Type B pancreatic cell (in vitro differentiated cells): ENCODE data around the gene SERPINB5. TPM values are rescaled to one million over a fixed set of nuclear protein-coding genes. Genes with fewer than 3 reads are reported as not detected.

Source experiments
- DNase-seq: peaks from one replicate; pipeline ENCODE4 v3.0.0; 2021; ENCODE audit warnings: mixed read lengths; ENCODE audit not compliant: unreplicated experiment; ENCODE audit errors: extremely low spot score
- H3K27ac Mint-ChIP-seq: 2 replicates; pipeline ENCODE4 v1.8.0; 2021; ENCODE audit warnings: mild to moderate bottlenecking, mixed read lengths
- H3K27me3 Mint-ChIP-seq: 2 replicates; pipeline ENCODE4 v1.8.0; 2021; ENCODE audit warnings: mixed read lengths
- H3K36me3 Mint-ChIP-seq: 2 replicates; pipeline ENCODE4 v1.8.0; 2021; ENCODE audit warnings: mixed read lengths
- H3K4me1 Mint-ChIP-seq: one replicate; pipeline ENCODE4 v1.8.0; 2021; ENCODE audit warnings: mixed read lengths; ENCODE audit not compliant: unreplicated experiment
- H3K4me3 Mint-ChIP-seq: 2 replicates; pipeline ENCODE4 v1.8.0; 2021; ENCODE audit warnings: mild to moderate bottlenecking, mixed read lengths
- H3K9me3 Mint-ChIP-seq: 2 replicates; pipeline ENCODE4 v1.8.0; 2021; ENCODE audit warnings: mixed read lengths
- total RNA-seq: library from RNA; stranded (reverse); gene quantifications from 2 replicates; pipeline ENCODE4 v1.2.1, GENCODE V29; 2021; ENCODE audit warnings: low replicate concordance
- TF ChIP-seq, protein P1 (sequence below): fragments of 200-600 bp; sonication (generic); conservative IDR thresholded peaks from 2 replicates; pipeline ENCODE4 v1.5.0; 2021; ENCODE audit warnings: antibody characterized with exemption, mild to moderate bottlenecking

Gene SERPINB5
- total RNA-seq, 1 donor from 2014 or later, result 1.4 TPM

GRCh38 chr18:63480476-63480875, 3.7 kb downstream of the SERPINB5 start:
- TF ChIP-seq, protein P1, sequence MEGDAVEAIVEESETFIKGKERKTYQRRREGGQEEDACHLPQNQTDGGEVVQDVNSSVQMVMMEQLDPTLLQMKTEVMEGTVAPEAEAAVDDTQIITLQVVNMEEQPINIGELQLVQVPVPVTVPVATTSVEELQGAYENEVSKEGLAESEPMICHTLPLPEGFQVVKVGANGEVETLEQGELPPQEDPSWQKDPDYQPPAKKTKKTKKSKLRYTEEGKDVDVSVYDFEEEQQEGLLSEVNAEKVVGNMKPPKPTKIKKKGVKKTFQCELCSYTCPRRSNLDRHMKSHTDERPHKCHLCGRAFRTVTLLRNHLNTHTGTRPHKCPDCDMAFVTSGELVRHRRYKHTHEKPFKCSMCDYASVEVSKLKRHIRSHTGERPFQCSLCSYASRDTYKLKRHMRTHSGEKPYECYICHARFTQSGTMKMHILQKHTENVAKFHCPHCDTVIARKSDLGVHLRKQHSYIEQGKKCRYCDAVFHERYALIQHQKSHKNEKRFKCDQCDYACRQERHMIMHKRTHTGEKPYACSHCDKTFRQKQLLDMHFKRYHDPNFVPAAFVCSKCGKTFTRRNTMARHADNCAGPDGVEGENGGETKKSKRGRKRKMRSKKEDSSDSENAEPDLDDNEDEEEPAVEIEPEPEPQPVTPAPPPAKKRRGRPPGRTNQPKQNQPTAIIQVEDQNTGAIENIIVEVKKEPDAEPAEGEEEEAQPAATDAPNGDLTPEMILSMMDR, result no peak
- no peaks in the 10 kb centered on the region for H3K36me3 Mint-ChIP-seq
- H3K9me3 Mint-ChIP-seq, result no peaks in the 10 kb centered on the region
- H3K4me3 Mint-ChIP-seq, result no peak overlapping the region
- no peak overlapping the region for H3K27ac Mint-ChIP-seq
- no peak for DNase-seq
- peaks cover 5% of the 10 kb centered on the region for H3K4me1 Mint-ChIP-seq
- H3K27me3 Mint-ChIP-seq, result peaks cover 4% of the 10 kb centered on the region

DNA sequence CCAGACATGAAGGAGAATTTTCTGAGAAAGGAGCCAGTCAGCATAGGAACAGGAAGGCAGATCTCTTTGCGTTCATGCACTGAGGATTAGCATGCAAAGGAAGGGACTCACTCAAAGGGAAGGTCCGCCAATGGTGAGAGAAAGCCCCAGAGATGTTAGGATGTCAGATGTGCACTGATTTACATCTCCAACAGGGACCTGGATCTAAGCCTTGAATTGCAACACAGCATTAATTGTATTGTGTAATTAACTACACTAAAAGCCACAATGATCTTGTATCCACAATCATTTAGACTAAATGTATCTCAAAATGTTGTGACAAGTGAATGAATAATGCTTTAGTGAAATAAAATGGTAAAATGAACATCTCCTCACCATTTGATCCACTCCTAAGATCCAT, 4.2 kb downstream of the SERPINB5 start:
- no peaks in the 10 kb centered on the region for H3K36me3 Mint-ChIP-seq
- peaks cover 5% of the 10 kb centered on the region for H3K4me1 Mint-ChIP-seq

DNA sequence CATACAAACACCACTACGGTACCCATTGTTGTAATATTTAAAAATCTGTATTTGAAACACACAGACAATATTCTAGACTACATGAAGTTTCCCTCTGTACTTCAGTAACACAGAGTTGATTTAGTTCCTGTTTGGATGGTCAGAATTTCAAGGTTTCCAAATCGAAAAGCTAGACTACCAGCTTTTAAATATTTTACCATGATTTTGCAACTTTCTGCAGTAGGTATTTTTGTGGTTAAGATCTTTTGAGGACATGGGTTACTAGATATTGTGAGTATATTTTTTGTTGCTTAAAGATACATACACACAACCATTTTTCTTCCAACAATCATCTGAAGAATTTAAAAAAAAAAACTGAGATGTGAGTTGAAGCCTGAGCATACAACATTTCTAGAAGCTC, 10.9 kb downstream of the SERPINB5 start:
- DNase-seq, result no peak
- TF ChIP-seq, protein P1, result no peak
- H3K9me3 Mint-ChIP-seq, result no peaks in the 10 kb centered on the region
- no peak overlapping the region for H3K27ac Mint-ChIP-seq
- peaks cover 7% of the 10 kb centered on the region for H3K27me3 Mint-ChIP-seq
- H3K4me1 Mint-ChIP-seq, result no peaks in the 10 kb centered on the region
- H3K4me3 Mint-ChIP-seq, result no peak overlapping the region
- H3K36me3 Mint-ChIP-seq, result no peaks in the 10 kb centered on the region

More for the DNA sequence above, 4.2 kb downstream of the SERPINB5 start:
- TF ChIP-seq, protein P1, result no peak
- H3K27ac Mint-ChIP-seq, result no peak overlapping the region
- peaks cover 4% of the 10 kb centered on the region for H3K27me3 Mint-ChIP-seq
- no peaks in the 10 kb centered on the region for H3K9me3 Mint-ChIP-seq
- H3K4me3 Mint-ChIP-seq, result no peak overlapping the region
- no peak for DNase-seq

DNA sequence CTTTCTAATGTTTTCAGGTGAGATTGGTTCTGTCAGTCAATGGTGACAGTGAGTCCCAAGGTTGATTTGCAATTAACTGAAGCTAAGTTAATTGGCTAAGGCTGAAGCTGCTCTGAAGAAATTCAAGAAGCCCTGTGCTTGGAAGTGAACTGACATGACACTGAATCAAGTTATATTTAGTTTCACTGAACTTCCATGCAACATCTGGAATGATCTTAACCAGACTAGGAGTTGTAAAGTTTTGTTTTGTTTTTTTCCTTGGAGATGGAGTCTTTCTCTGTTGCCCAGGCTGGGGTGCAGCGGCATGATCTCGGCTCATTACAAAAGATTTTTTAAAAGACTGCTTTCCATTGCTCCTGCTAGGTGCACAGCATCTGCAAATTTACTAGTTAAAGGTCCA, 11.4 kb downstream of the SERPINB5 start:
- H3K27me3 Mint-ChIP-seq, result peaks cover 7% of the 10 kb centered on the region
- DNase-seq, result no peak
- no peaks in the 10 kb centered on the region for H3K4me1 Mint-ChIP-seq
- TF ChIP-seq, protein P1, result no peak
- no peak overlapping the region for H3K27ac Mint-ChIP-seq
- H3K4me3 Mint-ChIP-seq, result no peak overlapping the region
- H3K36me3 Mint-ChIP-seq, result no peaks in the 10 kb centered on the region
- no peaks in the 10 kb centered on the region for H3K9me3 Mint-ChIP-seq

GRCh38 chr18:63492851-63493250, 16.1 kb downstream of the SERPINB5 start:
- TF ChIP-seq, protein P1, result no peak
- Mint-ChIP-seq H3K9me3 (no peaks in the 10 kb centered on the region), H3K4me3 (no peak overlapping the region), H3K27ac (no peak overlapping the region), H3K27me3 (no peaks in the 10 kb centered on the region), H3K4me1 (no peaks in the 10 kb centered on the region), H3K36me3 (no peaks in the 10 kb centered on the region)
- DNase-seq, result no peak

DNA sequence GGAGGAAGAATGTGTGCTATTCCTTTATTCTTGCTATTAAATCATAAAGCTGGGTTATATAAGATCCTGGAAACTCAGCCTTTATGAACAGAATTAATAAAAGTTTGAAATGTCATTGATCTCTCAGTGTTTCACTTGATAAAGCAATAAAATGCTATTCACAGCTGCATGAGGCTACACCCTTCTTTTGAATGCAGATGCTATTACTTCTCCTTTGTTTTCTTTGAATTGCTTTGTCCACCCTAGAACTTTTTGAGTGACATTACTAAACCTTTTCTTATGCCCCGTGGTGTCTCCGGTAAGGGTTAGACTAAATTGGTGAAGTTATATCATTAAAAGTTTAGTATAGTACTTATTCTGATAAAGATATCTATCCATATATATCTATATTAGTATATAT, 18.9 kb downstream of the SERPINB5 start:
- DNase-seq, result no peak
- TF ChIP-seq, protein P1, result no peak
- Mint-ChIP-seq H3K36me3 (no peaks in the 10 kb centered on the region), H3K27me3 (no peaks in the 10 kb centered on the region), H3K4me1 (no peaks in the 10 kb centered on the region), H3K27ac (no peak overlapping the region), H3K9me3 (no peaks in the 10 kb centered on the region), H3K4me3 (no peak overlapping the region)
